LNCaP clone FGC (cell line): ENCODE results near the gene CCDC40.

ENCODE experiments used
- DNase-seq: peaks from one replicate; pipeline ENCODE4 v3.0.0-alpha.2; 2011; ENCODE audit warnings: low read depth
- H3K4me3 ChIP-seq: 2 replicates; pipeline ENCODE4 v1.5.1; 2011; ENCODE audit warnings: mild to moderate bottlenecking, low read depth, low read length, control low read depth
- TF ChIP-seq, protein P1 (sequence below): IDR thresholded peaks from 2 replicates; pipeline ENCODE4 v1.5.1; 2012; ENCODE audit warnings: mild to moderate bottlenecking; ENCODE audit not compliant: control insufficient read depth, insufficient read depth; ENCODE audit errors: extremely low read depth

Gene CCDC40

DNA sequence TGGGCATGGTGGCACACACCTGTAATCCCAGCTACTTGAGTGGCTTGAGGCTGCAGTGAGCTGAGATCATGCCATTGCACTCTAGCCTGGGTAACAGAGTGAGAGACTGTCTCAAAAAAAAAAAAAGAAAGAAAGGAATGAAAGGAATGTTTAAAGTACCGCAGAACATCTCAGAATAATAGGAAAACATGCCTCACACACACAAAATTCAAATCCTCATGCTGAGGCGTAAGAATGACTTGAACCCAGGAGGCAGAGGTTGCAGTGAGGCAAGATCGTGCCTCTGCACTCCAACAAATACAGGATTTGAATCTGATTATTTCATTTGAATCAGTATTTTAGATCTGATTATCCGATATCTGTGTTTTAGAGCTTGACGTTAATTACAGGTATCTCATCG is 43.6 kb downstream of the CCDC40 start:
- no peak for DNase-seq
- TF ChIP-seq, protein P1, sequence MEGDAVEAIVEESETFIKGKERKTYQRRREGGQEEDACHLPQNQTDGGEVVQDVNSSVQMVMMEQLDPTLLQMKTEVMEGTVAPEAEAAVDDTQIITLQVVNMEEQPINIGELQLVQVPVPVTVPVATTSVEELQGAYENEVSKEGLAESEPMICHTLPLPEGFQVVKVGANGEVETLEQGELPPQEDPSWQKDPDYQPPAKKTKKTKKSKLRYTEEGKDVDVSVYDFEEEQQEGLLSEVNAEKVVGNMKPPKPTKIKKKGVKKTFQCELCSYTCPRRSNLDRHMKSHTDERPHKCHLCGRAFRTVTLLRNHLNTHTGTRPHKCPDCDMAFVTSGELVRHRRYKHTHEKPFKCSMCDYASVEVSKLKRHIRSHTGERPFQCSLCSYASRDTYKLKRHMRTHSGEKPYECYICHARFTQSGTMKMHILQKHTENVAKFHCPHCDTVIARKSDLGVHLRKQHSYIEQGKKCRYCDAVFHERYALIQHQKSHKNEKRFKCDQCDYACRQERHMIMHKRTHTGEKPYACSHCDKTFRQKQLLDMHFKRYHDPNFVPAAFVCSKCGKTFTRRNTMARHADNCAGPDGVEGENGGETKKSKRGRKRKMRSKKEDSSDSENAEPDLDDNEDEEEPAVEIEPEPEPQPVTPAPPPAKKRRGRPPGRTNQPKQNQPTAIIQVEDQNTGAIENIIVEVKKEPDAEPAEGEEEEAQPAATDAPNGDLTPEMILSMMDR: no peak
- no peak overlapping the region for H3K4me3 ChIP-seq

DNA sequence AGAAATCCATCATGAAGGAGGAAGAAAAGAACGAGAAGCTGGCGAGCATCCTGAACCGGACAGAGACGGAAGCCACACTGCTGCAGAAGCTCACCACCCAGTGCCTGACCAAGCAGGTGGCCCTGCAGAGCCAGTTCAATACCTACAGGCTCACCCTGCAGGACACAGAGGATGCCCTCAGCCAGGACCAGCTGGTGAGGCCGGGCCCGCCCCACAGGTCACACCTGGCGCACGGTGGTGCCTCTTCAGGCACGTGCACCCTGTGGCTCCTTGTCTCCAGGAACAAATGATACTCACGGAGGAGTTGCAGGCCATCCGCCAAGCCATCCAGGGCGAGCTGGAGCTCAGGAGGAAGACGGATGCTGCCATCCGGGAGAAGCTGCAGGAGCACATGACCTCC is 45.2 kb downstream of the CCDC40 start:
- no peak overlapping the region for H3K4me3 ChIP-seq
- TF ChIP-seq, protein P1: no peak
- no peak for DNase-seq

DNA sequence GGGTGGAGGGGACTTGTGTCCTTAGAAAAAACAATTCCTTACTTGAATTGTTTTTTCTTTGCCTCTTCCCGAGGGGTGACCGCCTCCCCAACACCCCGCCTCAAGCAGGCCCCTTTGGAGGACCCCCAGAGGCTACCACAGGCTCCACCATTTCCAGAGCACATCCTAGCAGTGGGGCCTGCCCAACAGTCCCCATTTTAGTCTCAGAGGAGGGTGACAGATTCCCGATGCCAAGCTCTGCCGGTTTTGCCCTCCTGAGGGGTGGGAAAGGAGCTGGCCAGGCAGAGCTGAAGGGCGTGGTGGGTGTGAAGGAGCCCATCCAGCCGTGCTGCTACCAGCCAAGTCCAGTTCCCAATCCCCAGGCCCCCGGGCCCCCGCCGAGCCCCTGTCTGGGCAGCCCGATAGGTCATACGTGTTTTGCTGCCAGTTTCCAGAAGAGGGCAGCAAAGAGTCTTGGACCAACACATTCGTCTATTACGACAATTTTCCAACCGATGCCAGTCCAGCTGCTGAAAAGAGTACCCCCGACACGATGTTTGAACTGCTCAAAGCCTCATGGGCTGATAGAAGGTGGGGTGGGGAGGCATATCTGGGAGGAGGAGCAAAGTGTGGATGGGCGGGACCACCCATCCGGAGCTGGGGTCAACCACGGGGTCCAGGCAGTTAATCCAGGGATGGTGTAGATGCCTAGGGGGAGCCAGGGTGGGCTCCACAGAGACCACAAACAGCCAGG is 46.1 kb downstream of the CCDC40 start:
- peak overlapping the region; percentile 5; the same call in 1 of the 2 replicates for H3K4me3 ChIP-seq
- no peak for DNase-seq
- TF ChIP-seq, protein P1: peak; percentile 78

DNA sequence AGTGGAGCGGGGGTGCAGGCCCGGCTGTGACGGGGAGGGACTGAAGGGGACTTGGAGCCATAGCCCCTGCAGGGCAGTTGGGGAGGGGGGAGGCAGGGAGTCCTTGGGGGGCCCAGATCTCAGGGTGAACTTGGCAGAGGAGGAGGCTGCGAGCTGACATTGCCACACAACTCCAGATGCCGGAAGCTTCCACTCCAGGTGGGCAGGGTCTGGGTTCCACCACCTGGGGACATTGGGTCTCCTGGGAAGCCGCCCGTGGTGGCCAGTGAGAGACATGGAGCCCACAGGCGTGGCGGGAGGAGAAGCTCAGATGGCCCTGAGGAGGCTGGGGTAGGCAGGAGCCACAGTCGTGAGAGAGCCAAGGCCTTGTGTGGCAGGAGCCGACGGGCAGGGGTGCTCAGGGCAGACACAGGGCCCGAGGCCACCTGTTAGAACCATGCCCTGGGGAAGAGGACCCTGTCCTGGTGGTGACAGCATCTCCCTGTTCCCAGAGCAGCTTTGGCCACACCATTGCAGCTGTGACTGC is 46.8 kb downstream of the CCDC40 start:
- TF ChIP-seq, protein P1: no peak
- DNase-seq: no peak
- no peak overlapping the region for H3K4me3 ChIP-seq

- no peak overlapping the region for H3K4me3 ChIP-seq
These were observed 48.3 kb downstream of the CCDC40 start for GRCh38 chr17:80084773-80085172.

GRCh38 chr17:80086081-80086480 is 49.6 kb downstream of the CCDC40 start:
- no peak for DNase-seq
- TF ChIP-seq, protein P1: no peak
- no peak overlapping the region for H3K4me3 ChIP-seq

More at GRCh38 chr17:80084773-80085172, 48.3 kb downstream of the CCDC40 start:
- no peak for DNase-seq
- TF ChIP-seq, protein P1: no peak

DNA sequence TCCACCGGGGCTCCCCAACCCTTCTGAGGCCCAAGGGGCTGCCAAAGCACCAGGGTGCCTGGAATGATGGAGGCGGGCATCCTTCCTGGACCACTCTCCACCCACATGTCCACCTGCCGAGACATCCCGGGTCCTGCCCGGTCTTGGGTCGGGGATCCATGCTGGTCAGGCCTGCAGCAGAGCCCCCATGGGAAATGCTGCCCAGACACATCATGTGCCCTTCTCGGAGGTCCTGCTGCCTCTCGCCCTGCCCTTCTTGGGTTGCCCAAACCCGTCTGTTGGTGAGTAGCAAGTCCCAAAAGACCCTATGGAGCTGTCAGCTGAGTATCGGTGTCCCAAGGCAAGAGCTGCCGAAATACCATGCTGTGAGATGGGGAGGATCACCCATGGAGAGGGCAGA is 50.2 kb downstream of the CCDC40 start:
- DNase-seq: no peak
- H3K4me3 ChIP-seq: no peak overlapping the region
- TF ChIP-seq, protein P1: no peak
